Lower lobe of right lung (tissue), 2 donors: ENCODE results near the gene XRCC6. TPM values are rescaled to one million over a fixed set of nuclear protein-coding genes. Genes with fewer than 3 reads are reported as not detected.
"Not testable (repeated sequence)": the region's sequence is repeated elsewhere in the genome, so short reads cannot be mapped to it uniquely, and the experiment has no call there.

Experiments
- ATAC-seq, 2 donors: fragments of 200-7000 bp; cut with Tn5 transposase; one replicate each; pipeline ENCODE4 v1.9.1; 2020 to 2022; ENCODE audit warnings: mild to moderate bottlenecking in 2 of 2, moderate library complexity in 2 of 2
- DNase-seq: peaks from one replicate; pipeline ENCODE4 v3.0.0-alpha.2; 2020
- H3K27ac ChIP-seq: fragments of 200-600 bp; one replicate; pipeline ENCODE4 v1.8.0; 2022
- H3K27me3 ChIP-seq: fragments of 200-600 bp; one replicate; pipeline ENCODE4 v1.8.0; 2022; ENCODE audit warnings: low read depth
- H3K36me3 ChIP-seq: fragments of 200-600 bp; one replicate; pipeline ENCODE4 v1.8.0; 2022; ENCODE audit warnings: mild to moderate bottlenecking
- H3K4me1 ChIP-seq: fragments of 200-600 bp; one replicate; pipeline ENCODE4 v1.8.0; 2022
- H3K4me3 ChIP-seq: fragments of 200-600 bp; one replicate; pipeline ENCODE4 v1.8.0; 2022; ENCODE audit warnings: mild to moderate bottlenecking
- H3K9me3 ChIP-seq: fragments of 200-600 bp; one replicate; pipeline ENCODE4 v1.8.0; 2022
- intact Hi-C: fragments of 100-400 bp; cut with DNase I; formaldehyde crosslinking; loops from one replicate; pipeline ENCODE4 v1.11.0; 2022
- total RNA-seq: library from RNA; stranded (reverse); fragmentation: NEBNext Ultra II Directional; extraction: Animal tissue kit (Norgen Biotek cat#: 25700); gene quantifications from one replicate; pipeline ENCODE4 v1.2.1, GENCODE V29; 2021
- TF ChIP-seq, protein P1 (sequence below): fragments of 200-600 bp; IDR thresholded peaks from one replicate; pipeline ENCODE4 v1.8.0; 2022; ENCODE audit warnings: antibody characterized with exemption, mild to moderate bottlenecking
- donor health status: DM: no; HTN: yes; CAD: no; lungs with severe emphysema.

XRCC6 gene
- total RNA-seq, 1 donor from 2014 or later: 162 TPM

DNA sequence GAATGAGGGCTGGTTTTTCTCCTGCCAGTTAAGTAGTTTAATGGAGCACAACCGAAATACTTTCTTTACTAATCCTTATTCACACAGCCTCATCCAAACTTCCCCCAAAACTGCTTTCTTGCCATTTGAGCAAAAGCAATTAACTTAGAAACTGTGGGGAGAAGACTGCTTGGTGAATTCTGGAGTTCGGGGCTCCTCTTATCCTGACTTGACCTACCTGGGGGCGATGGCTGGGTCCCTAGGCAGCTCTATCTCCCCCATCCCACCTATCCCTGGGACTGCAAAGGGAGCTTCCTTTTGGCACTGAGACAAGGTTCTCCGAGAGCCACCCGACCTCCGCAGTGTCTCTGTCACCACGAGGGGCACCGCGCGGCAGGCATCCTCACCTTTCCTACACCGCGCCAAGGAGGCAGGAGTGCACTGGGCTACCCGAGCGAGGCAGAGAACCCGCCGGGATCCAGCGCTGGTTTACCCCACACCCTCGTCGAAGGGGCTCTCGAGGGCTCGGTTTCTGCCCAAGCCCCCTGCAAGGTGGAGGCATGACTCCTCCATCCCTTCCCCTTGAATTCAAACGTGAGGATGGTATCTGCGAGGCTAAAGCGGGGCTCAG, 1.0 kb upstream of the XRCC6 start:
- peak; percentile 56 to 60 for ATAC-seq
- H3K4me1 ChIP-seq: peaks cover 46% of the 10 kb centered on the region
- TF ChIP-seq, protein P1, sequence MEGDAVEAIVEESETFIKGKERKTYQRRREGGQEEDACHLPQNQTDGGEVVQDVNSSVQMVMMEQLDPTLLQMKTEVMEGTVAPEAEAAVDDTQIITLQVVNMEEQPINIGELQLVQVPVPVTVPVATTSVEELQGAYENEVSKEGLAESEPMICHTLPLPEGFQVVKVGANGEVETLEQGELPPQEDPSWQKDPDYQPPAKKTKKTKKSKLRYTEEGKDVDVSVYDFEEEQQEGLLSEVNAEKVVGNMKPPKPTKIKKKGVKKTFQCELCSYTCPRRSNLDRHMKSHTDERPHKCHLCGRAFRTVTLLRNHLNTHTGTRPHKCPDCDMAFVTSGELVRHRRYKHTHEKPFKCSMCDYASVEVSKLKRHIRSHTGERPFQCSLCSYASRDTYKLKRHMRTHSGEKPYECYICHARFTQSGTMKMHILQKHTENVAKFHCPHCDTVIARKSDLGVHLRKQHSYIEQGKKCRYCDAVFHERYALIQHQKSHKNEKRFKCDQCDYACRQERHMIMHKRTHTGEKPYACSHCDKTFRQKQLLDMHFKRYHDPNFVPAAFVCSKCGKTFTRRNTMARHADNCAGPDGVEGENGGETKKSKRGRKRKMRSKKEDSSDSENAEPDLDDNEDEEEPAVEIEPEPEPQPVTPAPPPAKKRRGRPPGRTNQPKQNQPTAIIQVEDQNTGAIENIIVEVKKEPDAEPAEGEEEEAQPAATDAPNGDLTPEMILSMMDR: no peak
- peak overlapping the region; percentile 80 for H3K4me3 ChIP-seq
- no peaks in the 10 kb centered on the region for H3K27me3 ChIP-seq
- peak; percentile 67 for DNase-seq
- H3K36me3 ChIP-seq: peaks cover 30% of the 10 kb centered on the region
- no peaks in the 10 kb centered on the region for H3K9me3 ChIP-seq
- H3K27ac ChIP-seq: peak overlapping the region; percentile 91
- intact Hi-C loops: no loop called here

DNA sequence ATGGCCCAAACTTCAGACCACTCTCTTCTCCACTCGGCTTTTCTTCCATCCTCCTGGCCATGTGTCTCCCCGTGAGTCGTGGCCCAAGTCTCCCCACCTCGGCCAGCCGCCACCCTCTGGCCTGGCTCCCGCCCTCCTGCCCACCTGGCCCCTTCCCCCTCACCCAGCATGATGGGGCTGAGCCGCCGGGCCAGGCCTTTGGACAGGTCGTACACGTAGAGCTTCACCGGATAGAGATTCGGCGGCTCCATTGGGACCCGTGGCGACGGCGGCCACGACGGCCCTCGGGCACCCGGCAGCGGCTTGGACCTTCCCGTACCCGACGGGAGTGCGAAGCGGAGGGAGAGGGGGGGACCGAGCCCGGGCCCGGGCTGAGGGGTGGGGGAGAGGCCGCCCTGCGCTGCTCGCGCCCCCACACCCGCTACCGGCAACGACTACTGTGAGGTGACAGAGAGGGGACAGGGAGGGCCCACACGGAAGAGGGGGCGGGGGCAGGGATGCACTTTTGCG, 451 bp upstream of the XRCC6 start, which contains the start of gene DESI1:
TSS of gene DESI1 (minus strand) at position 455 of the 510 bp plus-strand sequence. CDS start at position 251, 204 bp downstream.
- intact Hi-C loops: no loop called here
- peak within 1 kb of the TSS; percentile 91 for H3K27ac ChIP-seq
- peak within 1 kb of the TSS; percentile 80 for H3K4me3 ChIP-seq
- TF ChIP-seq, protein P1: no peak
- DNase-seq (no peak), ATAC-seq (peak; percentile 52 to 55)
- no peaks in the 10 kb centered on the region for H3K27me3 ChIP-seq
- H3K36me3 ChIP-seq: peaks cover 36% of the 10 kb centered on the region
- no peaks in the 10 kb centered on the region for H3K9me3 ChIP-seq
- H3K4me1 ChIP-seq: peaks cover 46% of the 10 kb centered on the region

DNA sequence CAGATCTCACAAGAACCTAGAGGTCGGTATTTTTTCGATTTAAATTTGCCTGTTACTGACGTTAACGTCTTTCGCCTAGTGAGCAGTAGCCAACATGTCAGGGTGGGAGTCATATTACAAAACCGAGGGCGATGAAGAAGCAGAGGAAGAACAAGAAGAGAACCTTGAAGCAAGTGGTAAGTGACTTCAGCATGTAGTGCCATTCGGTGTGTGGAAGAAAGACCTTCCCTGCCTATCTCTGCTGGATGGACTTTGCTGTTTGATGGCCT, 750 bp downstream of the XRCC6 start:
- peaks cover 48% of the 10 kb centered on the region for H3K36me3 ChIP-seq
- DNase-seq: no peak
- intact Hi-C loops: no loop called here
- H3K9me3 ChIP-seq: no peaks in the 10 kb centered on the region
- peak overlapping the region; percentile 80 for H3K4me3 ChIP-seq
- H3K4me1 ChIP-seq: peaks cover 46% of the 10 kb centered on the region
- TF ChIP-seq, protein P1: no peak
- ATAC-seq: no peak
- peak overlapping the region; percentile 91 for H3K27ac ChIP-seq
- H3K27me3 ChIP-seq: no peaks in the 10 kb centered on the region

DNA sequence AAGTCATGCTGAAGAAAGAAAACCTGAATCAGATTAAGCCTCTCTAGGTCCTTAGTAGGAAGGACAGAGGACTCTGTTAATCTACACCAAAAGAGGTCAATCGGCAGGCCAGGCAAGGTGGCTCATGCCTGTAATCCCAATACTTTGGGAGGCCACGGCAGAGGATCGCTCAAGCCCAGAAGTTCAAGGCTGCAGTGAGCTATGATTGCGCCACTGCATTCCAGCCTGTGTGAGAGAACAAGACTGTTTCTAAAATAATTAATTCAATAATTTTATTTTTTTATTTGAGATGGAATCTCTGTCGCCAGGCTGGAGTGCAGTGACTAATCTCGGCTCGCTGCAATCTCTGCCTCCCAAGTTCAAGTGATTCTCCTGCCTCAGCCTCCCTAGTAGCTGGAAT, 4.5 kb downstream of the XRCC6 start:
- Histone ChIP-seq H3K27me3 (no peaks in the 10 kb centered on the region), H3K36me3 (peaks cover 85% of the 10 kb centered on the region), H3K27ac (no peak overlapping the region), H3K9me3 (no peaks in the 10 kb centered on the region), H3K4me3 (no peak overlapping the region), H3K4me1 (peaks cover 17% of the 10 kb centered on the region)
- TF ChIP-seq, protein P1: no peak
- intact Hi-C loops: no loop called here
- ATAC-seq (no peak), DNase-seq (no peak)

DNA sequence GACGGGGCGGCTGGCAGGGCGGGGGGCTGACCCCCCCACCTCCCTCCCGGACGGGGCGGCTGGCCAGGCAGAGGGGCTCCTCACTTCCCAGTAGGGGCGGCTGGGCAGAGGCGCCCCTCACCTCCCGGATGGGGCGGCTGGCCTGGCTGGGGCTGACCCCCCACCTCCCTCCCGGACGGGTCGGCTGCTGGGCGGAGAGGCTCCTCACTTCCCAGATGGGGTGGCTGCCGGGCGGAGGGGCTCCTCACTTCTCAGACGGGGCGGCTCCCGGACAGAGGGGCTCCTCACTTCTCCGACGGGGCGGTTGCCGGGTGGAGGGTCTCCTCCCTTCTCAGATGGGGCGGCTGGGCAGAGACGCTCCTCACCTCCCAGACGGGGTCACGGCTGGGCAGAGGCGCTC, 10.0 kb downstream of the XRCC6 start:
- H3K27me3 ChIP-seq, intact Hi-C loops, ATAC-seq, H3K27ac ChIP-seq, H3K4me3 ChIP-seq, H3K9me3 ChIP-seq, DNase-seq, H3K4me1 ChIP-seq: not testable (repeated sequence)
- H3K36me3 ChIP-seq: peaks cover 88% of the 10 kb centered on the region

DNA sequence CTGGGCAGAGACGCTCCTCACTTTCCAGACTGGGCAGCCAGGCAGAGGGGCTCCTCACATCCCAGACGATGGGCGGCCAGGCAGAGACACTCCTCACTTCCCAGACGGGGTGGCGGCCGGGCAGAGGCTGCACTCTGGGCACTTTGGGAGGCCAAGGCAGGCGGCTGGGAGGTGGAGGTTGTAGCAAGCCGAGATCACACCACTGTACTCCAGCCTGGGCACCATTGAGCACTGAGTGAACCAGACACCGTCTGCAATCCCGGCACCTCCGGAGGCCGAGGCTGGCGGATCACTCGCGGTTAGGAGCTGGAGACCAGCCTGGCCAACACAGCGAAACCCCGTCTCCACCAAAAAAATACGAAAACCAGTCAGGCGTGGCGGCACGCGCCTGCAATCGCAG, 10.5 kb downstream of the XRCC6 start:
- H3K27me3 ChIP-seq, intact Hi-C loops, H3K9me3 ChIP-seq, DNase-seq, ATAC-seq, H3K27ac ChIP-seq, H3K4me3 ChIP-seq, H3K4me1 ChIP-seq: not testable (repeated sequence)
- peaks cover 88% of the 10 kb centered on the region for H3K36me3 ChIP-seq

DNA sequence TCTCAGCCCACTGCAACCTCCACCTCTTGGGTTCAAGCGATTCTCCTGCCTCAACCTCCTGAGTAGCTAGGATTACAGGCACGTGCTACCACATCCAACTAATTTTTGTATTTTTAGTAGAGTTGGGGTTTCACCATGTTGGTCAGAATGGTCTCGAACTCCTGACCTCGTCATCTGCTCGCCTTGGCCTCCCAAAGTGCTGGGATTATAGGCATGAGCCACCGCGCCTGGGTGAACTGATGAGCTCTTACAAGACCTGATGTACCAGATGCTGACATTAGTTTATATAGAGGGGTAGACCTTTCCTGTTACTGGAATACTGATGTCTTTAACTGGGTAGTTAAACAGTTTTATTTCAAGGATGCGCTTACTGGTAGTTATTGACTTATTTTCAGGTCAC, 13.5 kb downstream of the XRCC6 start:
- H3K9me3 ChIP-seq, H3K27ac ChIP-seq, H3K4me1 ChIP-seq, H3K27me3 ChIP-seq, H3K4me3 ChIP-seq, DNase-seq, intact Hi-C loops, ATAC-seq: not testable (repeated sequence)
- peaks cover 86% of the 10 kb centered on the region for H3K36me3 ChIP-seq
